Endothelial cell (in vitro differentiated cells): Measurements from ENCODE around the gene NUDT12. TPM values are rescaled to one million over a fixed set of nuclear protein-coding genes. Genes with fewer than 3 reads are reported as not detected.

Experiments used
- DNase-seq: peaks from one replicate; pipeline ENCODE4 v3.0.0; 2021; ENCODE audit warnings: low spot score
- H3K27ac Mint-ChIP-seq: one replicate; pipeline ENCODE4 v1.8.0; 2021; ENCODE audit warnings: mixed read lengths, inconsistent platforms; ENCODE audit not compliant: unreplicated experiment
- H3K27me3 Mint-ChIP-seq: one replicate; pipeline ENCODE4 v1.8.0; 2021; ENCODE audit warnings: mild to moderate bottlenecking, moderate library complexity, mixed read lengths, inconsistent platforms; ENCODE audit not compliant: unreplicated experiment
- H3K36me3 Mint-ChIP-seq: one replicate; pipeline ENCODE4 v1.8.0; 2021; ENCODE audit warnings: mild to moderate bottlenecking, low read depth, mixed read lengths, inconsistent platforms; ENCODE audit not compliant: unreplicated experiment
- H3K4me1 Mint-ChIP-seq: one replicate; pipeline ENCODE4 v1.8.0; 2021; ENCODE audit warnings: mild to moderate bottlenecking, mixed read lengths, inconsistent platforms; ENCODE audit not compliant: unreplicated experiment
- H3K4me3 Mint-ChIP-seq: one replicate; pipeline ENCODE4 v1.8.0; 2021; ENCODE audit warnings: mild to moderate bottlenecking, mixed read lengths, inconsistent platforms; ENCODE audit not compliant: unreplicated experiment
- H3K9me3 Mint-ChIP-seq: one replicate; pipeline ENCODE4 v1.8.0; 2021; ENCODE audit warnings: mixed read lengths, inconsistent platforms; ENCODE audit not compliant: unreplicated experiment
- total RNA-seq: library from RNA; stranded (reverse); fragmentation: NEBNext Ultra II Directional; extraction: Animal tissue kit (Norgen Biotek cat#: 25700); gene quantifications from one replicate; pipeline ENCODE4 v1.2.1, GENCODE V29; 2021; ENCODE audit not compliant: unreplicated experiment
- TF ChIP-seq, protein P1 (sequence below): fragments of 200-600 bp; sonication (generic); IDR thresholded peaks from one replicate; pipeline ENCODE4 v1.5.0; 2021; ENCODE audit warnings: antibody characterized with exemption; ENCODE audit not compliant: unreplicated experiment

The NUDT12 gene
- total RNA-seq, 1 donor from 2014 or later, result 6.1 TPM

DNA sequence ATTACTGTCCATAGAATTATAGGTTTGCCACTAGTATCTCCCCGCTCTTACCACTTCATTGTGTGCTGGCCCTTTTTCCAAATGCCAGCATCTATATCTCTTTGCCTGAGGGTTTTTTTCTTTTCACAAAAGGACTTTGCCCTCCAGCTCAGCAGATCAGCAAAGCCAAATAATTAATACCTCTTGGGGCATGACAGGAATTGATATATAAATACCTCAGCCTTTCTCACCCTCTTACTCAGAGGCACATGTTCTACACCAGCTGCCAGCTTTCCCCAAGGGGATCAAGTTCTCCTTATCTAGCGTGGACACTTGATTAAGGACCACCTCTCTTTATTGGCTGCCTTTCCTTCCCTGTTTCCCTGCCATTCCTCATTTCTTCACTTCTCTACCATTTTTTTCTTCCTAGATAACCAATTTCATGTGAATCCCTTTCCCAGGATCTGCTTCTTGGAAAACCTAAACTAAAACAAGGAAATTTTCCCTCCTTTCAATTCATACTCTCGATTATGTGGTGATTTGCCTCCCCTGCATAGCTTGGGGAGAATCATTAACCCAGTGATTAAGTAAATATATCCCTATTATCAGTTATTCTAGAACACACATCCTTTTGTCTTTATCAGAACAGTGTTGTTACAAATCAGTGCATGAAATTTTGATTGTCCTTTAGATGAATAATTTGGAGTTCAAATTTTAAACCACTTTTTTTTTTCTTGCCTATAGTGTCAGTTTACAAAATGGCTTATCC is 6.9 kb upstream of the NUDT12 start:
- Mint-ChIP-seq H3K27me3 (no peaks in the 10 kb centered on the region), H3K27ac (no peak overlapping the region), H3K4me1 (no peaks in the 10 kb centered on the region), H3K4me3 (no peak overlapping the region), H3K36me3 (no peaks in the 10 kb centered on the region), H3K9me3 (no peaks in the 10 kb centered on the region)
- TF ChIP-seq, protein P1, sequence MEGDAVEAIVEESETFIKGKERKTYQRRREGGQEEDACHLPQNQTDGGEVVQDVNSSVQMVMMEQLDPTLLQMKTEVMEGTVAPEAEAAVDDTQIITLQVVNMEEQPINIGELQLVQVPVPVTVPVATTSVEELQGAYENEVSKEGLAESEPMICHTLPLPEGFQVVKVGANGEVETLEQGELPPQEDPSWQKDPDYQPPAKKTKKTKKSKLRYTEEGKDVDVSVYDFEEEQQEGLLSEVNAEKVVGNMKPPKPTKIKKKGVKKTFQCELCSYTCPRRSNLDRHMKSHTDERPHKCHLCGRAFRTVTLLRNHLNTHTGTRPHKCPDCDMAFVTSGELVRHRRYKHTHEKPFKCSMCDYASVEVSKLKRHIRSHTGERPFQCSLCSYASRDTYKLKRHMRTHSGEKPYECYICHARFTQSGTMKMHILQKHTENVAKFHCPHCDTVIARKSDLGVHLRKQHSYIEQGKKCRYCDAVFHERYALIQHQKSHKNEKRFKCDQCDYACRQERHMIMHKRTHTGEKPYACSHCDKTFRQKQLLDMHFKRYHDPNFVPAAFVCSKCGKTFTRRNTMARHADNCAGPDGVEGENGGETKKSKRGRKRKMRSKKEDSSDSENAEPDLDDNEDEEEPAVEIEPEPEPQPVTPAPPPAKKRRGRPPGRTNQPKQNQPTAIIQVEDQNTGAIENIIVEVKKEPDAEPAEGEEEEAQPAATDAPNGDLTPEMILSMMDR, result no peak
- DNase-seq, result no peak

DNA sequence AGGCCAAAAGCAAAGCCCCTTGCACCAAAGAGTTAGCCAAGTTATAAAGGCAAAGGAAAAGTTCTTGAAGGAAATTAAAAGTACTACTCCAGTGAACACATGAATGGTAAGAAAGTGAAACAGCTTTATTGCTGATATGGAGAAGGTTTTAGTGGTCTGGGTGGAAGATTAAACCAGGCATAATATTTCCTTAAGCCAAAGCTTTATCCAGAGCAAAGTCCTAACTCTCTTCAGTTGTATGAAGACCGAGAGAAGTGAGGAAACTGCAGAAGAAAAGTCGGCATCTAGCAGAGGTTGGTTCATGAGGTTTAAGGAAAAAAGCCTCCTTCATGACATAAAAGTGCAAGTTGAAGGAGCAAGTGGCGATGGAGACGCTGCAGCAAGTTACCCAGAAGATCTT is 3.1 kb upstream of the NUDT12 start:
- no peak for DNase-seq
- Mint-ChIP-seq H3K4me3 (no peak overlapping the region), H3K9me3 (no peaks in the 10 kb centered on the region), H3K27me3 (no peaks in the 10 kb centered on the region), H3K4me1 (peaks cover 10% of the 10 kb centered on the region), H3K36me3 (no peaks in the 10 kb centered on the region), H3K27ac (no peak overlapping the region)
- TF ChIP-seq, protein P1, result no peak

DNA sequence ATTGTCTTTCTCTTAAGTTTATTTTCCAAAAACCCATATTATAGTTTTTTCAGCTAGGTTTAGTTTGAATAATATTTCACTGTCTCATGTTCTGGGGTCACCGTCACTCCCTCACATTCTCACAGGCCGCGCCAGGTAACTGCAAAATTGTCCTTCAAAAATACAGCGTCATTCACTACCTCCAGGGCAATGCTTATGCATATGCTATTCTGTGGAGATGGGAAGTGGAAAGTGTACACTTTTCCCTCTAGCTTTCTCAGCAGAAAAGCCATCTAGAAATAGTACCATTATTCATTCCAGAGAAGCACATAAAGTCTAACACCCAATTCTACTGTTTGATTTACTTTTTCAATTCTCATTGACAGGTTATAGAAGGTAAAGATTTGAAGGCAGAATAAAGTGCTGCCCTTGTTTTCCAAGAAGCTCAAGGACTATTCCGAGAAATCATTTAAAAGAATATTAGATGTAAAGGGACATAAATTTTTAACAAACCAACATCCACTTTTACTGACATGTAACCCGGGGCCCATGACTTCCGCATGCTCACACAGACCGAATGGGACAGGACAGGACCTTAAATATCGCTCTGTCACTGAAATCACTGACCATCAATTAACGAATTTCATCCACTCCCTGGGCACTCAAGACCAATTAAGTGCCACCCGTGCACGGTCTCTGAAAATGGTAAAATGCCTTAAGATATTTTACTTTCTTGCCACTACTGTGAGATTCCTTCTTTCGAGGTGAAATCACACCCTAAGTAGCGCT is 720 bp downstream of the NUDT12 start:
- Mint-ChIP-seq H3K9me3 (no peaks in the 10 kb centered on the region), H3K4me3 (peak overlapping the region; percentile 97), H3K27ac (peak overlapping the region; percentile 93), H3K36me3 (no peaks in the 10 kb centered on the region), H3K27me3 (no peaks in the 10 kb centered on the region), H3K4me1 (peaks cover 10% of the 10 kb centered on the region)
- no peak for DNase-seq
- TF ChIP-seq, protein P1, result no peak

DNA sequence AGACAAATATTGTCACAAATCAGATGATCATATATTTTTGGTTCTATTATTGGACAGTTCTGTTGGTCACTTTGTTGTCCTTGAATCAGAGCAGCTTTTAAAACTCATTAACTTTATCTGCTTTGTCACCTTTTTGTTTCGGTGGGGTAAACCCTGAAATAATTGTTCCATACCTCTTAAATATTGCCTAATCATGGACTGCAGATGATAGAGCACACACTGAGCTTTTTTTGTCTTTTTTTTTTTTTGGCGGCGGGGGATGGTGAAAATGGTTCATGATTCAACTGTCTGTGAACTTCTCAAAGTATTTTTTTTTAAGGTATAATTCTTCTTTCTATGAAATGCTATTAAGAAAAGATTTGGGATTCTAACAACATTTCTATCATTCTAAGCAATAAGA is 1.8 kb downstream of the NUDT12 start:
- Mint-ChIP-seq H3K27ac (no peak overlapping the region), H3K4me3 (no peak overlapping the region), H3K27me3 (no peaks in the 10 kb centered on the region), H3K4me1 (peaks cover 10% of the 10 kb centered on the region), H3K9me3 (no peaks in the 10 kb centered on the region), H3K36me3 (no peaks in the 10 kb centered on the region)
- TF ChIP-seq, protein P1, result no peak
- DNase-seq, result no peak

DNA sequence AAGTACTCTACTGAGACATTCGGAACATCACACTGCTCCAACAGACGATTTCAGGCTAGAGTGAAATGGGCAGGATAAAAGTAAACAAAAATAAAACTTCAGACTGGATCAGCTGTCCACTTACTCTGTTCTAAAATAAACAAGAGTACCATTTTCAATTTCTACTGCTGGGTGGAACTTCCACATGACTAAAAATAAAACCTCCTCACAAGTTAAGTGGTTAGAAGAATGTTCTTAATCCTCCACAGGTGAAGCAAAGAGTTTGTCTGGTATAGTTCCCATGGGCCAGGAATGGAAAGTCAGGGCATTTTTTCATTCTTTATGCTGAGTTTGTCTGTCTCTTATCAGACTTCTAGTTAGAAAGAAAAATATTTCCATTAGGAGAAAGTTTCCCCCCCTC is 15.7 kb downstream of the NUDT12 start:
- Mint-ChIP-seq H3K9me3 (no peaks in the 10 kb centered on the region), H3K36me3 (no peaks in the 10 kb centered on the region), H3K4me3 (no peak overlapping the region), H3K4me1 (no peaks in the 10 kb centered on the region), H3K27ac (no peak overlapping the region), H3K27me3 (no peaks in the 10 kb centered on the region)
- DNase-seq, result no peak
- TF ChIP-seq, protein P1, result no peak
